Neural crest cell (in vitro differentiated cells): Measurements from ENCODE around the gene CNTN5. TPM values are rescaled to one million over a fixed set of nuclear protein-coding genes. Genes with fewer than 3 reads are reported as not detected.
A peak's percentile ranks its signal among the peaks of the same experiment; 100 is the strongest.

Source experiments
- DNase-seq: peaks from one replicate; pipeline ENCODE4 v3.0.0; 2021; ENCODE audit warnings: low read depth, mixed read lengths, low spot score
- H3K27ac Mint-ChIP-seq: one replicate; pipeline ENCODE4 v1.8.0; 2021; ENCODE audit warnings: mild to moderate bottlenecking, mixed read lengths; ENCODE audit not compliant: unreplicated experiment
- H3K27me3 Mint-ChIP-seq: 2 replicates; pipeline ENCODE4 v1.8.0; 2021; ENCODE audit warnings: low read depth, mild to moderate bottlenecking, mixed read lengths
- H3K36me3 Mint-ChIP-seq: 2 replicates; pipeline ENCODE4 v1.8.0; 2021; ENCODE audit warnings: low read depth, mild to moderate bottlenecking, mixed read lengths
- H3K4me1 Mint-ChIP-seq: 2 replicates; pipeline ENCODE4 v1.8.0; 2021; ENCODE audit warnings: mixed read lengths
- H3K4me3 Mint-ChIP-seq: one replicate; pipeline ENCODE4 v1.8.0; 2021; ENCODE audit warnings: mild to moderate bottlenecking, mixed read lengths
- H3K9me3 Mint-ChIP-seq: 2 replicates; pipeline ENCODE4 v1.8.0; 2021; ENCODE audit warnings: mixed read lengths
- CTCF ChIP-seq: fragments of 200-600 bp; sonication (generic); conservative IDR thresholded peaks from 2 replicates; pipeline ENCODE4 v1.5.0; 2021; ENCODE audit warnings: antibody characterized with exemption, mild to moderate bottlenecking
- total RNA-seq: library from RNA; stranded (reverse); gene quantifications from 2 replicates; pipeline ENCODE4 v1.2.1, GENCODE V29; 2021

The CNTN5 gene
- total RNA-seq, 1 donor from 2014 or later: not detected

GRCh38 chr11:99351624-99352023, 330.9 kb downstream of the CNTN5 start:
- no peak overlapping the region for H3K4me3 Mint-ChIP-seq
- no peak for TF ChIP-seq CTCF
- no peaks in the 10 kb centered on the region for H3K4me1 Mint-ChIP-seq
- no peak for DNase-seq
- no peaks in the 10 kb centered on the region for H3K36me3 Mint-ChIP-seq
- H3K27ac Mint-ChIP-seq: no peak overlapping the region
- no peaks in the 10 kb centered on the region for H3K9me3 Mint-ChIP-seq
- no peaks in the 10 kb centered on the region for H3K27me3 Mint-ChIP-seq

GRCh38 chr11:99352642-99353041, 331.9 kb downstream of the CNTN5 start:
- H3K4me1 Mint-ChIP-seq: no peaks in the 10 kb centered on the region
- no peaks in the 10 kb centered on the region for H3K9me3 Mint-ChIP-seq
- H3K27ac Mint-ChIP-seq: no peak overlapping the region
- no peak for DNase-seq
- no peaks in the 10 kb centered on the region for H3K36me3 Mint-ChIP-seq
- no peaks in the 10 kb centered on the region for H3K27me3 Mint-ChIP-seq
- no peak for TF ChIP-seq CTCF
- H3K4me3 Mint-ChIP-seq: no peak overlapping the region

GRCh38 chr11:99366546-99366945, 345.8 kb downstream of the CNTN5 start:
- Mint-ChIP-seq H3K9me3 (no peaks in the 10 kb centered on the region), H3K4me3 (no peak overlapping the region), H3K27ac (no peak overlapping the region), H3K4me1 (peaks cover 25% of the 10 kb centered on the region), H3K27me3 (no peaks in the 10 kb centered on the region), H3K36me3 (no peaks in the 10 kb centered on the region)
- no peak for DNase-seq
- TF ChIP-seq CTCF: no peak

- peaks cover 25% of the 10 kb centered on the region for H3K4me1 Mint-ChIP-seq
- TF ChIP-seq CTCF: no peak
- H3K36me3 Mint-ChIP-seq: no peaks in the 10 kb centered on the region
- no peaks in the 10 kb centered on the region for H3K9me3 Mint-ChIP-seq
- DNase-seq: no peak
- H3K27ac Mint-ChIP-seq: no peak overlapping the region
- no peaks in the 10 kb centered on the region for H3K27me3 Mint-ChIP-seq
- H3K4me3 Mint-ChIP-seq: no peak overlapping the region
Observed at GRCh38 chr11:99368583-99368982, 347.8 kb downstream of the CNTN5 start.

GRCh38 chr11:99370549-99371216, 349.9 kb downstream of the CNTN5 start:
- Mint-ChIP-seq H3K4me3 (no peak overlapping the region), H3K27ac (peak overlapping the region; percentile 73), H3K36me3 (no peaks in the 10 kb centered on the region), H3K27me3 (no peaks in the 10 kb centered on the region), H3K9me3 (peaks cover 3% of the 10 kb centered on the region), H3K4me1 (peaks cover 24% of the 10 kb centered on the region)
- TF ChIP-seq CTCF: no peak
- no peak for DNase-seq
